ENCODE results near the gene KCNH6.

- TF ChIP-seq CTCF (IDR thresholded peaks at IDR 0.05) (no peak), POLR2A (IDR thresholded peaks at IDR 0.05) (no peak)
Observed at GRCh38 chr17:63573634-63574033, 50.5 kb downstream of the KCNH6 start.

Measured in lower leg skin (tissue), 3 donors.